H1 (cell line): ENCODE results near the gene PPM1L. TPM values are rescaled to one million over a fixed set of nuclear protein-coding genes. Genes with fewer than 3 reads are reported as not detected.

Experiments used
- CTCF ChIA-PET: fragments of 300-600 bp; sonication (Branson Sonifier 250); formaldehyde crosslinking; loops from one replicate; lab custom pipeline; 2021; ENCODE audit not compliant: partially characterized antibody; lab: Charles Lee
- POLR2A ChIA-PET: fragments of 300-600 bp; sonication (Branson Sonifier 250); formaldehyde crosslinking; loops from one replicate; lab custom pipeline; 2021; ENCODE audit warnings: inconsistent platforms; ENCODE audit not compliant: partially characterized antibody; lab: Charles Lee
- DNase-seq, 2 experiments: peaks; one replicate each; pipeline versions ENCODE4 v3.0.0 to v3.0.0-alpha.2; 2010 to 2022; ENCODE audit warnings: low spot score in 2 of 2, low read depth in 1 of 2, mixed read lengths in 1 of 2
- FAIRE-seq: peaks from 2 replicates; lab custom pipeline; 2011; peaks lifted over from hg19 to GRCh38; lab: Jason Lieb, UNC
- H2AFZ ChIP-seq: 2 replicates; pipeline ENCODE4 v1.8.1; 2012; ENCODE audit warnings: low read length, inconsistent platforms
- H2AK5ac ChIP-seq: 2 replicates; pipeline ENCODE4 v1.6.1; 2013; ENCODE audit warnings: low read depth, low read length
- H2BK120ac ChIP-seq: replicated peaks from 2 replicates; pipeline ENCODE3; 2013; ENCODE audit warnings: low read depth, low read length, inconsistent platforms
- H2BK12ac ChIP-seq: 2 replicates; pipeline ENCODE4 v1.6.1; 2013; ENCODE audit warnings: low read depth, low read length
- H2BK15ac ChIP-seq: 2 replicates; pipeline ENCODE4 v1.6.1; 2013; ENCODE audit warnings: low read length
- H2BK20ac ChIP-seq: 2 replicates; pipeline ENCODE4 v1.6.1; 2013; ENCODE audit warnings: low read length
- H2BK5ac ChIP-seq: 2 replicates; pipeline ENCODE4 v1.6.1; 2013; ENCODE audit warnings: low read depth, low read length
- H3K14ac ChIP-seq: 2 replicates; pipeline ENCODE4 v1.6.1; 2013; ENCODE audit warnings: inconsistent platforms; ENCODE audit not compliant: insufficient read length
- H3K18ac ChIP-seq: 2 replicates; pipeline ENCODE4 v1.6.1; 2013; ENCODE audit warnings: low read length; ENCODE audit errors: extremely low read depth
- H3K23ac ChIP-seq: 2 replicates; pipeline ENCODE4 v1.6.1; 2013; ENCODE audit warnings: inconsistent platforms; ENCODE audit not compliant: insufficient read length
- H3K23me2 ChIP-seq: 2 replicates; pipeline ENCODE4 v1.6.1; 2013; ENCODE audit warnings: low read depth, low read length
- H3K27ac ChIP-seq: 2 replicates; pipeline ENCODE4 v1.6.1; 2011; ENCODE audit warnings: low read depth, low read length, inconsistent platforms
- H3K27me3 ChIP-seq, 4 experiments: replicated peaks in 1 of 4; 1 replicate in 1 of 4; 2 replicates in 3 of 4; pipeline versions ENCODE4 v1.6.1 to v1.8.1; 2011 to 2013; ENCODE audit warnings: low read length in 3 of 4, mild to moderate bottlenecking in 3 of 4, inconsistent platforms in 2 of 4, mixed read lengths in 2 of 4, moderate library complexity in 1 of 4; ENCODE audit not compliant: control insufficient read depth in 3 of 4, insufficient read depth in 3 of 4; ENCODE audit errors: extremely low read depth in 1 of 4
- H3K36me3 ChIP-seq, 4 experiments: 2 replicates each; pipeline versions ENCODE4 v1.6.1 to v1.8.1; 2011 to 2013; ENCODE audit warnings: mild to moderate bottlenecking in 4 of 4, low read length in 3 of 4, moderate library complexity in 2 of 4, control low read depth in 1 of 4, inconsistent platforms in 1 of 4; ENCODE audit not compliant: insufficient read depth in 4 of 4, control insufficient read depth in 2 of 4
- H3K4ac ChIP-seq: replicated peaks from 2 replicates; pipeline ENCODE3; 2013; ENCODE audit warnings: low read length, low read depth, mixed read lengths, inconsistent platforms; ENCODE audit not compliant: insufficient read length
- H3K4me1 ChIP-seq, 4 experiments: replicated peaks in 1 of 4; 1 replicate in 1 of 4; 2 replicates in 3 of 4; pipeline versions ENCODE4 v1.6.1 to v1.8.1; 2011 to 2013; ENCODE audit warnings: low read length in 3 of 4, inconsistent platforms in 2 of 4, mixed read lengths in 1 of 4; ENCODE audit not compliant: insufficient read depth in 4 of 4, control insufficient read depth in 3 of 4
- H3K4me2 ChIP-seq, 2 experiments: 2 replicates each; pipeline versions ENCODE4 v1.6.1 to v1.8.1; 2011 to 2013; ENCODE audit warnings: low read depth in 2 of 2, low read length in 2 of 2, control low read depth in 1 of 2, inconsistent platforms in 1 of 2, mild to moderate bottlenecking in 1 of 2; ENCODE audit not compliant: insufficient read depth in 1 of 2
- H3K4me3 ChIP-seq, 4 experiments: fragments of 200-600, 300-600 bp in 1 of 4; sonication (generic), shearing (Covaris generic), sonication (Bioruptor Twin) in 1 of 4; 2 replicates each; pipeline versions ENCODE4 v1.5.1 to v1.8.1; 2011 to 2016; ENCODE audit warnings: low read length in 4 of 4, low read depth in 3 of 4, control low read depth in 2 of 4, inconsistent platforms in 2 of 4, mild to moderate bottlenecking in 2 of 4, mixed read lengths in 1 of 4, moderate library complexity in 1 of 4; ENCODE audit not compliant: insufficient read depth in 2 of 4; ENCODE audit errors: extremely low read depth in 1 of 4
- H3K56ac ChIP-seq: replicated peaks from 2 replicates; pipeline ENCODE3; 2013; ENCODE audit warnings: low read depth, mild to moderate bottlenecking, mixed read lengths, low read length, inconsistent platforms; ENCODE audit not compliant: insufficient read length
- H3K79me1 ChIP-seq: 2 replicates; pipeline ENCODE4 v1.6.1; 2013; ENCODE audit warnings: low read depth, low read length, control low read depth
- H3K79me2 ChIP-seq, 2 experiments: 2 replicates each; pipeline versions ENCODE4 v1.6.1 to v1.8.1; 2012 to 2013; ENCODE audit warnings: low read length in 2 of 2, mild to moderate bottlenecking in 2 of 2, inconsistent platforms in 1 of 2; ENCODE audit not compliant: insufficient read depth in 2 of 2, control insufficient read depth in 1 of 2
- H3K9ac ChIP-seq, 4 experiments: replicated peaks in 1 of 4; 1 replicate in 1 of 4; 2 replicates in 3 of 4; pipeline versions ENCODE4 v1.6.1 to v1.8.1; 2011 to 2013; ENCODE audit warnings: low read depth in 3 of 4, low read length in 3 of 4, control low read depth in 2 of 4, mild to moderate bottlenecking in 2 of 4, moderate library complexity in 2 of 4, inconsistent platforms in 1 of 4; ENCODE audit errors: extremely low read depth in 1 of 4
- H3K9me3 ChIP-seq, 2 experiments: 2 replicates each; pipeline versions ENCODE4 v1.6.1 to v1.8.1; 2012 to 2013; ENCODE audit warnings: mild to moderate bottlenecking in 2 of 2, moderate library complexity in 2 of 2, control low read depth in 1 of 2, inconsistent platforms in 1 of 2, low read depth in 1 of 2, low read length in 1 of 2, mixed read lengths in 1 of 2; ENCODE audit not compliant: insufficient read depth in 2 of 2
- H4K20me1 ChIP-seq, 2 experiments: replicated peaks in 1 of 2; 2 replicates each; pipeline versions ENCODE3 to v1.8.1; 2011 to 2013; ENCODE audit warnings: inconsistent platforms in 2 of 2, low read length in 2 of 2, mild to moderate bottlenecking in 1 of 2; ENCODE audit not compliant: insufficient read depth in 2 of 2, control insufficient read depth in 1 of 2
- H4K5ac ChIP-seq: 2 replicates; pipeline ENCODE4 v1.6.1; 2013; ENCODE audit warnings: low read length, low read depth, mixed read lengths, inconsistent platforms; ENCODE audit not compliant: insufficient read length
- H4K8ac ChIP-seq: 2 replicates; pipeline ENCODE4 v1.8.0; 2013; ENCODE audit warnings: mild to moderate bottlenecking, moderate library complexity, low read length, inconsistent platforms; ENCODE audit not compliant: insufficient read depth; ENCODE audit errors: extremely low read depth
- H4K91ac ChIP-seq: replicated peaks from 2 replicates; pipeline ENCODE3; 2013; ENCODE audit warnings: low read length, mixed read lengths, inconsistent platforms; ENCODE audit not compliant: insufficient read length
- CBX5 ChIP-seq: fragments of 300-800, 300-1000 bp; sonication (generic); IDR thresholded peaks from 2 replicates; pipeline ENCODE4 v1.7.1; 2016; ENCODE audit warnings: antibody characterized with exemption, low read length, low read depth
- JUND ChIP-seq: IDR thresholded peaks from 2 replicates; pipeline ENCODE4 v1.6.1; 2011; ENCODE audit warnings: mild to moderate bottlenecking, improper control_type of control experiment, low read length
- KDM1A ChIP-seq: fragments of 200-600, 300-600 bp; sonication (generic); IDR thresholded peaks from 2 replicates; pipeline ENCODE4 v1.7.1; 2016; ENCODE audit warnings: mild to moderate bottlenecking, low read length, borderline replicate concordance
- KDM5A ChIP-seq: fragments of 200-600 bp; IDR thresholded peaks from 2 replicates; pipeline ENCODE4 v1.7.1; 2012; ENCODE audit warnings: mild to moderate bottlenecking, low read length, inconsistent platforms, mixed read lengths
- TAF1 ChIP-seq: IDR thresholded peaks from 2 replicates; pipeline ENCODE4 v1.6.1; 2011; ENCODE audit warnings: mild to moderate bottlenecking, low read depth, low read length
- TEAD4 ChIP-seq: IDR thresholded peaks from 2 replicates; pipeline ENCODE4 v1.6.1; 2012; ENCODE audit warnings: low read depth, low read length, inconsistent platforms, mixed read lengths
- WGBS, 2 experiments: shearing (Covaris generic) in 1 of 2; methylation state at CpG; one replicate each; pipeline versions ENCODE4 v1.1.6 to v1.1.7; 2013 to 2015; ENCODE audit warnings: low lambda C conversion rate in 2 of 2, mixed read lengths in 2 of 2, inconsistent platforms in 1 of 2, low coverage in 1 of 2, missing lambda C conversion rate in 1 of 2; ENCODE audit not compliant: insufficient replicate concordance in 2 of 2, insufficient coverage in 1 of 2, insufficient read length in 1 of 2; ENCODE audit errors: extremely low coverage in 1 of 2, missing lambda C conversion rate in 1 of 2; 5-methylcytosine and 5-hydroxymethylcytosine counted together
- polyA plus RNA-seq, 7 experiments: library from polyadenylated mRNA; depleted of rRNA in 3 of 7; stranded (reverse) in 5 of 7; unstranded in 2 of 7; fragments of >200 nt in 5 of 7; fragments of 200-250 nt in 2 of 7; gene quantifications; 1 replicate in 5 of 7; 2 replicates in 1 of 7; 4 replicates in 1 of 7; pipeline versions ENCODE4 v1.2.1 to v1.2.3, GENCODE V29; 2011 to 2013; ENCODE audit warnings: missing spikeins in 2 of 7, mixed read lengths in 2 of 7
- total RNA-seq: library from RNA; stranded (reverse); fragmentation: NEBNext Ultra II Directional; extraction: Animal tissue kit (Norgen Biotek cat#: 25700); gene quantifications from 2 replicates; pipeline ENCODE4 v1.2.1, GENCODE V29; 2021
- TF ChIP-seq, protein P1 (sequence below): IDR thresholded peaks from 2 replicates; pipeline ENCODE4 v1.6.1; 2012; ENCODE audit warnings: low read length, inconsistent platforms
- TF ChIP-seq, protein P2 (sequence below): IDR thresholded peaks from 2 replicates; pipeline ENCODE4 v1.6.1; 2012; ENCODE audit warnings: inconsistent platforms

Gene PPM1L
- total and polyA plus RNA-seq, 2 of the 8 experiments (the other 6 are each of a cell fraction or from before 2014, with no cell fraction given): 2.8 to 18.1 TPM

DNA sequence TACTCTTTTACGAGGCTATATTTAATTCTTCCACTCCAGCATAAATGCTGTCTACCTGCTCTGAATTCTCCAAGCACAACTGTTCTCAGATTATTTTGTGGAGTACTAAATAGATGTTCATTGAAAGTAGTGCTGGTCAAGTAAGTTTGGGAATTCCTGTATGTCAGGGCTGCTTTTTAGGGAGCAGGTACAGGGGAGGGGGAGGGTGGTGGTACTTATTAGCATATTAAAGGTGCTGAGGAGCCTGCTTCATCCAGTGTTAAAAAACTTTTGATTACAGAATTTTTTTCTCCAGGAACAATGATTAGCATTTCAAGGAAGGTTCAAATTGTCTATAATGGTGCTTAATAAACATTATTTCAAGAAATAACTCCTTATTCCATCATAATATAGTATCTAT lies 59.2 kb downstream of the PPM1L start:
- DNase-seq: no peak
- CTCF ChIA-PET: no interaction called here
- WGBS, 2 experiments: 91% methylated on average over 1 of the region's 1 CpG; no CpG with 5 or more reads in 1 of the 2 experiments

More for the DNA sequence above, 59.2 kb downstream of the PPM1L start:
- Histone ChIP-seq H3K18ac (no peak overlapping the region), H3K23ac (no peak overlapping the region), H2BK20ac (no peak overlapping the region), H3K9ac (no peak overlapping the region), H4K8ac (no peak overlapping the region), H3K14ac (no peak overlapping the region), H2BK5ac (no peak overlapping the region), H4K91ac (no peak overlapping the region), H3K79me2 (peaks cover 0 to 6% of the 10 kb centered on the region in 2 experiments; a peak in 1 of 4 replicates), H3K9me3 (no peaks in the 10 kb centered on the region), H2BK12ac (no peak overlapping the region), H3K36me3 (no peaks in the 10 kb centered on the region), H2AFZ (no peak overlapping the region), H2BK120ac (no peak overlapping the region), H4K20me1 (no peaks in the 10 kb centered on the region), H3K4me1 (peaks cover 0 to 4% (median 3%) of the 10 kb centered on the region in 4 experiments; a peak in 4 of 7 replicates), H2AK5ac (no peak overlapping the region), H3K23me2 (no peaks in the 10 kb centered on the region), H3K27ac (no peak overlapping the region), H3K4ac (no peak overlapping the region), H3K27me3 (no peaks in the 10 kb centered on the region), H3K4me2 (no peak overlapping the region), H3K4me3 (no peak overlapping the region), H4K5ac (no peak overlapping the region), H3K56ac (no peak overlapping the region), H2BK15ac (no peak overlapping the region), H3K79me1 (peaks cover 2% of the 10 kb centered on the region)
- TF ChIP-seq JUND: no peak
- TF ChIP-seq KDM1A: no peak
- no peak for TF ChIP-seq TEAD4
- TF ChIP-seq CBX5: no peak
- no peak for TF ChIP-seq KDM5A
- TF ChIP-seq, protein P1, sequence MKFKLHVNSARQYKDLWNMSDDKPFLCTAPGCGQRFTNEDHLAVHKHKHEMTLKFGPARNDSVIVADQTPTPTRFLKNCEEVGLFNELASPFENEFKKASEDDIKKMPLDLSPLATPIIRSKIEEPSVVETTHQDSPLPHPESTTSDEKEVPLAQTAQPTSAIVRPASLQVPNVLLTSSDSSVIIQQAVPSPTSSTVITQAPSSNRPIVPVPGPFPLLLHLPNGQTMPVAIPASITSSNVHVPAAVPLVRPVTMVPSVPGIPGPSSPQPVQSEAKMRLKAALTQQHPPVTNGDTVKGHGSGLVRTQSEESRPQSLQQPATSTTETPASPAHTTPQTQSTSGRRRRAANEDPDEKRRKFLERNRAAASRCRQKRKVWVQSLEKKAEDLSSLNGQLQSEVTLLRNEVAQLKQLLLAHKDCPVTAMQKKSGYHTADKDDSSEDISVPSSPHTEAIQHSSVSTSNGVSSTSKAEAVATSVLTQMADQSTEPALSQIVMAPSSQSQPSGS: no peak
- no peak for TF ChIP-seq TAF1
- TF ChIP-seq, protein P2, sequence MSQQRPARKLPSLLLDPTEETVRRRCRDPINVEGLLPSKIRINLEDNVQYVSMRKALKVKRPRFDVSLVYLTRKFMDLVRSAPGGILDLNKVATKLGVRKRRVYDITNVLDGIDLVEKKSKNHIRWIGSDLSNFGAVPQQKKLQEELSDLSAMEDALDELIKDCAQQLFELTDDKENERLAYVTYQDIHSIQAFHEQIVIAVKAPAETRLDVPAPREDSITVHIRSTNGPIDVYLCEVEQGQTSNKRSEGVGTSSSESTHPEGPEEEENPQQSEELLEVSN: no peak
- POLR2A ChIA-PET: no interaction called here
- FAIRE-seq: no peak
